K562 (cell line): ENCODE measurements around the gene COL16A1. TPM values are rescaled to one million over a fixed set of nuclear protein-coding genes. Genes with fewer than 3 reads are reported as not detected.

Experiments
- BCOR ChIP-seq: fragments of 450-650 bp; IDR thresholded peaks from 2 replicates; pipeline ENCODE4 v1.6.1; 2016
- BRD4 ChIP-seq: fragments of 200-600 bp; sonication (generic); IDR thresholded peaks from 2 replicates; pipeline ENCODE4 v1.6.1; 2017; ENCODE audit warnings: inconsistent platforms
- CBX5 ChIP-seq: IDR thresholded peaks from 2 replicates; pipeline ENCODE4 v1.6.1; 2014; ENCODE audit warnings: low read depth, borderline replicate concordance
- ELF1 ChIP-seq: fragments of 200-800 bp; sonication (Bioruptor generic); IDR thresholded peaks from 2 replicates; pipeline ENCODE4 v1.6.1; 2016; ENCODE audit warnings: missing genetic modification characterization, missing compliant biosample characterization
- ETV1 ChIP-seq: fragments of 450-650 bp; conservative IDR thresholded peaks from 2 replicates; pipeline ENCODE4 v1.6.1; 2016; ENCODE audit warnings: missing genetic modification characterization, control low read depth, low read depth, missing compliant biosample characterization
- FUS ChIP-seq: fragments of 200-400 bp; formaldehyde crosslinking; optimal IDR thresholded peaks from 2 replicates; pipeline ENCODE3; 2017; ENCODE audit warnings: low read depth, low read length
- MYBL2 ChIP-seq, 2 experiments: fragments of 450-650 bp in 1 of 2; sonication (generic) in 1 of 2; formaldehyde crosslinking in 1 of 2; IDR thresholded peaks; 2 replicates each; pipeline versions ENCODE4 v1.6.1 to v1.8.1; 2017 to 2022; ENCODE audit warnings: borderline replicate concordance in 1 of 2, inconsistent platforms in 1 of 2, low read depth in 1 of 2, mild to moderate bottlenecking in 1 of 2, missing genetic modification reagents in 1 of 2, moderate library complexity in 1 of 2
- NCOR1 ChIP-seq: fragments of 450-650 bp; IDR thresholded peaks from 2 replicates; pipeline ENCODE4 v1.6.1; 2016; ENCODE audit warnings: mild to moderate bottlenecking, moderate library complexity
- NR2C1 ChIP-seq, 2 experiments: fragments of 450-650 bp; IDR thresholded peaks; 2 replicates each; pipeline ENCODE4 v1.6.1; 2017; ENCODE audit warnings: mild to moderate bottlenecking in 2 of 2, antibody characterized with exemption in 1 of 2, inconsistent platforms in 1 of 2, missing compliant biosample characterization in 1 of 2, missing genetic modification characterization in 1 of 2
- OTX1 ChIP-seq: fragments of 450-650 bp; formaldehyde crosslinking; IDR thresholded peaks from 2 replicates; pipeline ENCODE4 v1.4.0; 2022; ENCODE audit warnings: mild to moderate bottlenecking
- PCBP1 ChIP-seq: fragments of 200-400 bp; formaldehyde crosslinking; IDR thresholded peaks from 2 replicates; pipeline ENCODE4 v1.6.1; 2018; ENCODE audit warnings: mild to moderate bottlenecking, low read depth, low read length; ENCODE audit not compliant: poor library complexity, severe bottlenecking
- PTTG1 ChIP-seq: fragments of 450-650 bp; IDR thresholded peaks from 2 replicates; pipeline ENCODE4 v1.6.1; 2016; ENCODE audit warnings: low read depth, mild to moderate bottlenecking, missing genetic modification characterization, missing compliant biosample characterization
- RFX1 ChIP-seq: fragments of 450-650 bp; IDR thresholded peaks from 2 replicates; pipeline ENCODE4 v1.6.1; 2016; ENCODE audit warnings: mild to moderate bottlenecking, moderate library complexity
- TAF15 ChIP-seq: fragments of 200-400 bp; formaldehyde crosslinking; IDR thresholded peaks from 2 replicates; pipeline ENCODE4 v1.6.1; 2017; ENCODE audit warnings: mild to moderate bottlenecking, low read depth, low read length, moderate library complexity
- ZNF316 ChIP-seq: fragments of 450-650 bp; IDR thresholded peaks from 2 replicates; pipeline ENCODE4 v1.6.1; 2016
- polyA plus RNA-seq, 8 experiments: library from polyadenylated mRNA; depleted of rRNA in 4 of 8; stranded (reverse) in 5 of 8; unstranded in 3 of 8; fragments of >200 nt; fragmentation: Nextera tagmentation in 2 of 8; fragmentation: Illumina TruSeq in 1 of 8; extraction: Ambion mirVana in 2 of 8; extraction: Trizol in 1 of 8; gene quantifications; 2 replicates each; pipeline versions ENCODE4 v1.2.1 to v1.2.3, GENCODE V29; 2011 to 2014; ENCODE audit warnings: inconsistent platforms in 1 of 8, missing spikeins in 1 of 8
- total RNA-seq, 7 experiments: library from RNA; depleted of rRNA in 6 of 7; stranded (reverse); fragments of >200 nt in 6 of 7; fragmentation: Illumina TruSeq in 2 of 7; extraction: Trizol in 2 of 7; gene quantifications; 2 replicates each; pipeline versions ENCODE4 v1.2.1 to v1.2.3, GENCODE V29; 2011 to 2021; ENCODE audit warnings: low replicate concordance in 1 of 7
- TF ChIP-seq, protein P1 (sequence below): fragments of 450-650 bp; IDR thresholded peaks from 2 replicates; pipeline ENCODE4 v1.6.1; 2017; ENCODE audit warnings: antibody characterized with exemption
- TF ChIP-seq, protein P2 (sequence below): fragments of 250-450 bp; sonication (Bioruptor Pico); IDR thresholded peaks from 2 replicates; pipeline ENCODE4 v1.5.0; 2020; ENCODE audit warnings: mild to moderate bottlenecking
- TF ChIP-seq, protein P3 (sequence below): conservative IDR thresholded peaks from 2 replicates; pipeline ENCODE4 v1.6.1; 2011; ENCODE audit warnings: low read depth, mild to moderate bottlenecking, low read length; ENCODE audit not compliant: control insufficient read depth
- TF ChIP-seq, protein P4 (sequence below): sonication (generic); IDR thresholded peaks from 2 replicates; pipeline ENCODE4 v1.6.1; 2016
- TF ChIP-seq, protein P5 (sequence below): fragments of 250-450 bp; sonication (Bioruptor Pico); IDR thresholded peaks from 2 replicates; pipeline ENCODE4 v1.4.0; 2020; ENCODE audit warnings: mild to moderate bottlenecking, moderate library complexity, borderline replicate concordance

The COL16A1 gene
- total and polyA plus RNA-seq, 9 of the 15 experiments (the other 6 are each of a cell fraction or from before 2014, with no cell fraction given), result 0.11 to 0.60 (median 0.11) TPM; not detected in 6

DNA sequence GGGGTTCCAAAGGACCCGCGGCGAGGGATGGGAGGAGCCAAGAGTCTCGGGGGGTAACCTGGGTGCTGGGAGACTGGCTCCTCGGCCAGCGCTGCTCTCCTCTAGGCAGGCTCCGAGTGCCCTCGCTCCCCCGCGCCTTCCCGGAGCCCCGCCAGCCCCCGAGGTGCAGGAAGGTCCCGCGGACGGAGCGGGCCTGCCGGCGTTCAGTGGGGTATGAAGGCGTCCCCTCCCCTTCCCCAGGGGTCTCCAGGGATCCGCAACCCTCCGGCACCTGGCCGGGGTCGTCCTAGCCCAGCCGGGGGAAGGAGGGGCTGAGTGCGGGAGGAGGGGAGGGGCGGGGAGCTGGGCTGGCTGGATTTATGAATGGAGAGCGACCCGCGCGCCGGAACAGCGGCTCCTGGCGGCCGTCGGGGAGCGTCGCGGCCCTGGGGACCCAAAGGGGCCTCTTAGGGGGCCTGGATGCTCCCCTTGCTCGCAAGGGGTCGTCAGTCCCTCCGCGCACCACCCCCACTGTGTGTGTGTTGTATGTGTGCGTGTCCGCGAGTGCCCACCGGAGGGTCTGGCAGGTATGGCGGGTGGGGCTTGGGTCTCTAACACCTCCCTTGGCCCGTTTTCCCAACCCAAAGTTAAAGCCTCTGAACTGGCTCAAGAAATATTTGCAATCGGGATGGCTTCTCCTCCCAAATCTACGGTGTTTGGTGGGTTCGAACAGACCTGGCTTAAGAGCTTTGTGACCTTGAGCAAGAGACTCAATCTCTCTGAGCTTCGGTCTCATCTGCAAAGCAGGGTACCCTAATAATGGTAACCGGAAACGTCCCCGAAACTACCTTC lies 85.7 kb downstream of the COL16A1 start (continued):
- TF ChIP-seq, protein P1, sequence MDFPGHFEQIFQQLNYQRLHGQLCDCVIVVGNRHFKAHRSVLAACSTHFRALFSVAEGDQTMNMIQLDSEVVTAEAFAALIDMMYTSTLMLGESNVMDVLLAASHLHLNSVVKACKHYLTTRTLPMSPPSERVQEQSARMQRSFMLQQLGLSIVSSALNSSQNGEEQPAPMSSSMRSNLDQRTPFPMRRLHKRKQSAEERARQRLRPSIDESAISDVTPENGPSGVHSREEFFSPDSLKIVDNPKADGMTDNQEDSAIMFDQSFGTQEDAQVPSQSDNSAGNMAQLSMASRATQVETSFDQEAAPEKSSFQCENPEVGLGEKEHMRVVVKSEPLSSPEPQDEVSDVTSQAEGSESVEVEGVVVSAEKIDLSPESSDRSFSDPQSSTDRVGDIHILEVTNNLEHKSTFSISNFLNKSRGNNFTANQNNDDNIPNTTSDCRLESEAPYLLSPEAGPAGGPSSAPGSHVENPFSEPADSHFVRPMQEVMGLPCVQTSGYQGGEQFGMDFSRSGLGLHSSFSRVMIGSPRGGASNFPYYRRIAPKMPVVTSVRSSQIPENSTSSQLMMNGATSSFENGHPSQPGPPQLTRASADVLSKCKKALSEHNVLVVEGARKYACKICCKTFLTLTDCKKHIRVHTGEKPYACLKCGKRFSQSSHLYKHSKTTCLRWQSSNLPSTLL, result no peak
- TF ChIP-seq BCOR (no peak), TAF15 (no peak), PTTG1 (tag) (no peak), RFX1 (no peak), OTX1 (CRISPR knock-in tag) (no peak), NCOR1 (no peak), ELF1 (tag) (no peak), MYBL2 (IDR thresholded peaks at IDR 0.05; ENCODE audit: low read depth) (no peak), MYBL2 (CRISPR knock-in tag; IDR thresholded peaks at IDR 0.05; ENCODE audit: borderline replicate concordance) (no peak), NR2C1 (IDR thresholded peaks at IDR 0.05) (no peak), NR2C1 (tag; IDR thresholded peaks at IDR 0.05) (no peak), FUS (no peak), CBX5 (no peak), ZNF316 (no peak), PCBP1 (peak; percentile 97), BRD4 (no peak), ETV1 (tag) (no peak)
- TF ChIP-seq, protein P2, sequence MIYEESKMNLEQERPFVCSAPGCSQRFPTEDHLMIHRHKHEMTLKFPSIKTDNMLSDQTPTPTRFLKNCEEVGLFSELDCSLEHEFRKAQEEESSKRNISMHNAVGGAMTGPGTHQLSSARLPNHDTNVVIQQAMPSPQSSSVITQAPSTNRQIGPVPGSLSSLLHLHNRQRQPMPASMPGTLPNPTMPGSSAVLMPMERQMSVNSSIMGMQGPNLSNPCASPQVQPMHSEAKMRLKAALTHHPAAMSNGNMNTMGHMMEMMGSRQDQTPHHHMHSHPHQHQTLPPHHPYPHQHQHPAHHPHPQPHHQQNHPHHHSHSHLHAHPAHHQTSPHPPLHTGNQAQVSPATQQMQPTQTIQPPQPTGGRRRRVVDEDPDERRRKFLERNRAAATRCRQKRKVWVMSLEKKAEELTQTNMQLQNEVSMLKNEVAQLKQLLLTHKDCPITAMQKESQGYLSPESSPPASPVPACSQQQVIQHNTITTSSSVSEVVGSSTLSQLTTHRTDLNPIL (CRISPR knock-in tag), result no peak
- TF ChIP-seq, protein P3, sequence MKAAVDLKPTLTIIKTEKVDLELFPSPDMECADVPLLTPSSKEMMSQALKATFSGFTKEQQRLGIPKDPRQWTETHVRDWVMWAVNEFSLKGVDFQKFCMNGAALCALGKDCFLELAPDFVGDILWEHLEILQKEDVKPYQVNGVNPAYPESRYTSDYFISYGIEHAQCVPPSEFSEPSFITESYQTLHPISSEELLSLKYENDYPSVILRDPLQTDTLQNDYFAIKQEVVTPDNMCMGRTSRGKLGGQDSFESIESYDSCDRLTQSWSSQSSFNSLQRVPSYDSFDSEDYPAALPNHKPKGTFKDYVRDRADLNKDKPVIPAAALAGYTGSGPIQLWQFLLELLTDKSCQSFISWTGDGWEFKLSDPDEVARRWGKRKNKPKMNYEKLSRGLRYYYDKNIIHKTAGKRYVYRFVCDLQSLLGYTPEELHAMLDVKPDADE, result no peak
- TF ChIP-seq, protein P4, sequence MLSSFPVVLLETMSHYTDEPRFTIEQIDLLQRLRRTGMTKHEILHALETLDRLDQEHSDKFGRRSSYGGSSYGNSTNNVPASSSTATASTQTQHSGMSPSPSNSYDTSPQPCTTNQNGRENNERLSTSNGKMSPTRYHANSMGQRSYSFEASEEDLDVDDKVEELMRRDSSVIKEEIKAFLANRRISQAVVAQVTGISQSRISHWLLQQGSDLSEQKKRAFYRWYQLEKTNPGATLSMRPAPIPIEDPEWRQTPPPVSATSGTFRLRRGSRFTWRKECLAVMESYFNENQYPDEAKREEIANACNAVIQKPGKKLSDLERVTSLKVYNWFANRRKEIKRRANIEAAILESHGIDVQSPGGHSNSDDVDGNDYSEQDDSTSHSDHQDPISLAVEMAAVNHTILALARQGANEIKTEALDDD, result no peak
- TF ChIP-seq, protein P5, sequence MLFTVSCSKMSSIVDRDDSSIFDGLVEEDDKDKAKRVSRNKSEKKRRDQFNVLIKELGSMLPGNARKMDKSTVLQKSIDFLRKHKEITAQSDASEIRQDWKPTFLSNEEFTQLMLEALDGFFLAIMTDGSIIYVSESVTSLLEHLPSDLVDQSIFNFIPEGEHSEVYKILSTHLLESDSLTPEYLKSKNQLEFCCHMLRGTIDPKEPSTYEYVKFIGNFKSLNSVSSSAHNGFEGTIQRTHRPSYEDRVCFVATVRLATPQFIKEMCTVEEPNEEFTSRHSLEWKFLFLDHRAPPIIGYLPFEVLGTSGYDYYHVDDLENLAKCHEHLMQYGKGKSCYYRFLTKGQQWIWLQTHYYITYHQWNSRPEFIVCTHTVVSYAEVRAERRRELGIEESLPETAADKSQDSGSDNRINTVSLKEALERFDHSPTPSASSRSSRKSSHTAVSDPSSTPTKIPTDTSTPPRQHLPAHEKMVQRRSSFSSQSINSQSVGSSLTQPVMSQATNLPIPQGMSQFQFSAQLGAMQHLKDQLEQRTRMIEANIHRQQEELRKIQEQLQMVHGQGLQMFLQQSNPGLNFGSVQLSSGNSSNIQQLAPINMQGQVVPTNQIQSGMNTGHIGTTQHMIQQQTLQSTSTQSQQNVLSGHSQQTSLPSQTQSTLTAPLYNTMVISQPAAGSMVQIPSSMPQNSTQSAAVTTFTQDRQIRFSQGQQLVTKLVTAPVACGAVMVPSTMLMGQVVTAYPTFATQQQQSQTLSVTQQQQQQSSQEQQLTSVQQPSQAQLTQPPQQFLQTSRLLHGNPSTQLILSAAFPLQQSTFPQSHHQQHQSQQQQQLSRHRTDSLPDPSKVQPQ (CRISPR knock-in tag), result no peak
